Coronary artery (tissue), 2 donors: ENCODE measurements around the gene SAA4.
"Not testable (repeated sequence)": the region's sequence is repeated elsewhere in the genome, so short reads cannot be mapped to it uniquely, and the experiment has no call there.

ENCODE experiments used
- DNase-seq: peaks from one replicate; pipeline ENCODE4 v3.0.0-alpha.2; 2017; ENCODE audit warnings: low spot score
- H3K27ac ChIP-seq, 2 donors: fragments of 200-600 bp; sonication (generic); one replicate each; pipeline ENCODE4 v1.5.1; 2016 to 2019
- H3K4me3 ChIP-seq: fragments of 200-600 bp; sonication (generic); 2 replicates; pipeline ENCODE4 v1.5.1; 2016; ENCODE audit warnings: mild to moderate bottlenecking, moderate library complexity
- CTCF ChIP-seq: fragments of 200-600 bp; sonication (generic); IDR thresholded peaks from one replicate; pipeline ENCODE4 v1.5.1; 2019; ENCODE audit warnings: antibody characterized with exemption

Gene SAA4

GRCh38 chr11:18203723-18204122, 32.9 kb downstream of the SAA4 start:
- no peak for DNase-seq
- Histone ChIP-seq H3K4me3 (no peak overlapping the region), H3K27ac (no peak overlapping the region)
- TF ChIP-seq CTCF = no peak

DNA sequence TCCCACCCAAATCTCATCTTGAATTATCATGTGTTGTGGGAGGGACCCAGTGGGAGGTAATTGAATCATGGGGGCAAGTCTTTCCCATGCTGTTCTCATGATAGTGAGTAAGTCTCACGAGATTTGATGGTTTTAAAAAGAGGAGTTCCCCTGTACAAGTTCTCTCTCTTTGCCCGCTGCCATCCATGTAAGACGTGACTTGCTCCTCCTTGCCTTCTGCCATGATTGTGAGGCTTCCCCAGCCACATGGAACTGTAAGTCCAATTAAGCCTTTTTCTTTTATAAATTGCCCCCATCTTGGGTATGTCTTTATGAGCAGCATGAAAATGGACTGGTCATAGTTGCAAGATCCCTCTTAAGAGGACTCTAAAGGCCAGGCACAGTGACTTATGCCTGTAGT, 38.9 kb downstream of the SAA4 start:
- H3K4me3 ChIP-seq, DNase-seq, H3K27ac ChIP-seq: not testable (repeated sequence)

DNA sequence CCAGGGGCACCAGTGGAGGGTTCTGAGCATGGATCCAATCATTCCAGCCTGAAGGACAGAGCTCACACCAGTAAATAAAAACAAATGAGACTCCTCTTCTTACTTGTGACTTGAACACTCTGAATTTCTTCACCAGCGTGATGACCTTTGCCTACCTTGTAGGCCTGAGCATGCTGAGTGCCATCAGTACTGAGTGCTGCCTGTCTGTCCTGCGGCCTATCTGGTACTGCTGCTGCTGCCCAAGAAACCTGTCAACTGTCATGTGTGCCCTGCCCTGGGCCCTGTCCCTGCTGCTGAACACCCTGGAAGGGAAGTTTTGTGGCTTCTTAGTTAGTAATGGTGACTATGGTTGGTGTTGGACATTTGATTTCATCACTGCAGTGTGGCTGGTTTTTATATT, 40.1 kb downstream of the SAA4 start:
- no peak for TF ChIP-seq CTCF
- no peak overlapping the region for H3K27ac ChIP-seq
- no peak overlapping the region for H3K4me3 ChIP-seq
- DNase-seq = no peak

GRCh38 chr11:18193010-18193409, 43.6 kb downstream of the SAA4 start:
- no peak for DNase-seq
- no peak overlapping the region for H3K27ac ChIP-seq
- H3K4me3 ChIP-seq = no peak overlapping the region
- no peak for TF ChIP-seq CTCF

GRCh38 chr11:18191376-18191775, 45.2 kb downstream of the SAA4 start:
- DNase-seq = no peak
- no peak for TF ChIP-seq CTCF
- H3K4me3 ChIP-seq = no peak overlapping the region
- no peak overlapping the region for H3K27ac ChIP-seq

- not testable (repeated sequence) for DNase-seq, H3K27ac ChIP-seq
Observed at GRCh38 chr11:18189476-18190245, 46.9 kb downstream of the SAA4 start.

GRCh38 chr11:18188796-18189195, 47.8 kb downstream of the SAA4 start:
- no peak for TF ChIP-seq CTCF
- DNase-seq = no peak
- no peak overlapping the region for H3K27ac ChIP-seq
- no peak overlapping the region for H3K4me3 ChIP-seq

More at GRCh38 chr11:18189476-18190245, 46.9 kb downstream of the SAA4 start:
- not testable (repeated sequence) for H3K4me3 ChIP-seq
